Hepatocyte (in vitro differentiated cells): ENCODE measurements around the gene SLC13A1.

ENCODE experiments used
- CTCF ChIP-seq: fragments of 200-600 bp; sonication (generic); IDR thresholded peaks from 2 replicates; pipeline ENCODE4 v1.5.1; 2016; ENCODE audit warnings: antibody characterized with exemption, mild to moderate bottlenecking; ENCODE audit not compliant: poor library complexity
- EZH2 ChIP-seq: fragments of 200-600 bp; sonication (generic); IDR thresholded peaks from 2 replicates; pipeline ENCODE4 v1.6.1; 2016; ENCODE audit warnings: antibody characterized with exemption, mild to moderate bottlenecking, borderline replicate concordance
- EZH2phosphoT487 ChIP-seq: fragments of 200-600 bp; sonication (generic); IDR thresholded peaks from one replicate; pipeline ENCODE4 v1.6.1; 2018; ENCODE audit warnings: antibody characterized with exemption, mild to moderate bottlenecking, low read depth, moderate library complexity; ENCODE audit not compliant: unreplicated experiment, severe bottlenecking

- TF ChIP-seq CTCF (no peak), EZH2 (no peak), EZH2phosphoT487 (no peak)
These were observed 48.3 kb downstream of the SLC13A1 start for GRCh38 chr7:123151443-123151842.
